Transverse colon (tissue), 4 donors: Measurements from ENCODE around the gene WDR76.
"Not testable (repeated sequence)": the region's sequence is repeated elsewhere in the genome, so short reads cannot be mapped to it uniquely, and the experiment has no call there.

Source experiments
- EP300 ChIP-seq: sonication (generic); formaldehyde crosslinking; IDR thresholded peaks from one replicate; pipeline ENCODE4 v1.6.1; 2017; ENCODE audit warnings: antibody characterized with exemption, low read depth
- POLR2A ChIP-seq: fragments of 450-650 bp; IDR thresholded peaks from one replicate; pipeline ENCODE4 v1.6.1; 2016; ENCODE audit warnings: antibody characterized with exemption, mild to moderate bottlenecking, moderate library complexity
- POLR2AphosphoS5 ChIP-seq, 3 donors: sonication (generic); formaldehyde crosslinking; IDR thresholded peaks; one replicate each; pipeline ENCODE4 v1.6.1; 2016; ENCODE audit warnings: antibody characterized with exemption in 3 of 3
- TF ChIP-seq, protein P1 (sequence below), 5 experiments: fragments of 200-600 bp in 3 of 5; fragments of 450-650 bp in 2 of 5; sonication (generic) in 3 of 5; IDR thresholded peaks; 1 replicate in 2 of 5; 2 replicates in 3 of 5; pipeline ENCODE4 v1.5.1; 2016 to 2017; ENCODE audit warnings: antibody characterized with exemption in 5 of 5, inconsistent platforms in 3 of 5, mild to moderate bottlenecking in 2 of 5, moderate library complexity in 1 of 5

DNA sequence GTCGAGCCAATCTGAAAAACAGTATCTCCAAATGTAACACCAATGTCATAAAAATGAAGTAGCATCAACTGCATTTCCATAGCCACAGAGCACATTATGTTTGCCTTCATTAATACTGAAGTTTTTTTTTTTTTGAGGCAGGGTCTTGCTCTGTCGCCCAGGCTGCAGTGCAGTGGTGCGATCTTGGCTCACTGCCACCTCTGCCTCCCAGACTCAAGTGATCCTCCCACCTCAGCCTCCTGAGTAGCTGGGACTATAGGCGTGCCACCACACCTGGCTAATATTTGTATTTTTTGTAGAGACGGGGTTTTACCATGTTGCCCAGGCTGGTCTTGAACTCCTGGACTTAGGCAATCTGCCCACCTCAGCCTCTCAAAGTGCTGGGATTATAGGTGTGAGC, 11.7 kb upstream of the WDR76 start:
- TF ChIP-seq, protein P1, sequence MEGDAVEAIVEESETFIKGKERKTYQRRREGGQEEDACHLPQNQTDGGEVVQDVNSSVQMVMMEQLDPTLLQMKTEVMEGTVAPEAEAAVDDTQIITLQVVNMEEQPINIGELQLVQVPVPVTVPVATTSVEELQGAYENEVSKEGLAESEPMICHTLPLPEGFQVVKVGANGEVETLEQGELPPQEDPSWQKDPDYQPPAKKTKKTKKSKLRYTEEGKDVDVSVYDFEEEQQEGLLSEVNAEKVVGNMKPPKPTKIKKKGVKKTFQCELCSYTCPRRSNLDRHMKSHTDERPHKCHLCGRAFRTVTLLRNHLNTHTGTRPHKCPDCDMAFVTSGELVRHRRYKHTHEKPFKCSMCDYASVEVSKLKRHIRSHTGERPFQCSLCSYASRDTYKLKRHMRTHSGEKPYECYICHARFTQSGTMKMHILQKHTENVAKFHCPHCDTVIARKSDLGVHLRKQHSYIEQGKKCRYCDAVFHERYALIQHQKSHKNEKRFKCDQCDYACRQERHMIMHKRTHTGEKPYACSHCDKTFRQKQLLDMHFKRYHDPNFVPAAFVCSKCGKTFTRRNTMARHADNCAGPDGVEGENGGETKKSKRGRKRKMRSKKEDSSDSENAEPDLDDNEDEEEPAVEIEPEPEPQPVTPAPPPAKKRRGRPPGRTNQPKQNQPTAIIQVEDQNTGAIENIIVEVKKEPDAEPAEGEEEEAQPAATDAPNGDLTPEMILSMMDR (IDR thresholded peaks at IDR 0.05) = not testable (repeated sequence)
- not testable (repeated sequence) for TF ChIP-seq POLR2A; POLR2AphosphoS5 (IDR thresholded peaks at IDR 0.05); EP300
